Activated T-cell treated with anti-CD3 and anti-CD28 coated beads for 1 hour (primary cell): ENCODE results near the gene SLC5A1.

Experiments
- DNase-seq: peaks from one replicate; pipeline ENCODE4 v3.0.0-alpha.2; 2020; ENCODE audit warnings: low read depth

Gene SLC5A1

DNA sequence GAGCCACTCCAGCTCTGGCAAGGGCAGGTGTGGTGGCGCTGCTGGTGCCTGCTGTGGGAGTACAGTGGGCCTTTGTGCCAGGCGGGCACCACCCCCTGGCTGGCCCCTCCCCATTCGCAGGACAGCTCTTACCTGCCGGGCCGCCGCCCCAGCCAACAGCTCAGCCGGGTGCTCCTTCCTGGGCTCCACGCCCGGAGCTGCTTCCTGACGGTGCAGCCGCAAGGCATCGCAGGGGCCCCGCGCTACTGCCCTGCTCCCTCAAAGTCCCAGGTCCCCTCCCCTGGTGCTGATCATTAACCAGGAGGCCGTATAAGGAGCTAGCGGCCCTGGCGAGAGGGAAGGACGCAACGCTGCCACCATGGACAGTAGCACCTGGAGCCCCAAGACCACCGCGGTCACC, at the start of gene SLC5A1:
SLC5A1 (plus strand) TSS at position 338 of the 400 bp plus-strand sequence; CDS start at position 359, 21 bp downstream.
- no peak for DNase-seq

GRCh38 chr22:31995046-31995445, 48.0 kb upstream of the SLC5A1 start:
- DNase-seq: no peak

DNA sequence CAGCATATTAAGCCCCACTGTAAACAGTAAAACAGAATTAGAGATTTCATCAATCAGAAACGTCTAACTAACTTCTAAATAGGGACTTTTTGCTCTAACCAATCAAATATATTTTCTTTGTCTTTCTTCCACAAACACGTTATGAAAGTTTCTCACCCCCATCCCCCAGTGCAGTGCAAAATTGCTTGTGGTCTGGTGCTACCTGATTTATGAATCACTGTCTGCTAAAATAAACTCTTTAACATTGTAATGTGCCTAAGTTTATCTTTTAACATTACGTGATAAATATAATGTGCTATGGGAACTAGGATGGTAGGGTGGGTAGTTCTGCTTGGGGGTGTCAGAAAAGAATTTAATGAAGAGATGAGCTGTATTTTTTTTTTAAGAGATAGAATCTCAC, 47.3 kb upstream of the SLC5A1 start:
- no peak for DNase-seq

DNA sequence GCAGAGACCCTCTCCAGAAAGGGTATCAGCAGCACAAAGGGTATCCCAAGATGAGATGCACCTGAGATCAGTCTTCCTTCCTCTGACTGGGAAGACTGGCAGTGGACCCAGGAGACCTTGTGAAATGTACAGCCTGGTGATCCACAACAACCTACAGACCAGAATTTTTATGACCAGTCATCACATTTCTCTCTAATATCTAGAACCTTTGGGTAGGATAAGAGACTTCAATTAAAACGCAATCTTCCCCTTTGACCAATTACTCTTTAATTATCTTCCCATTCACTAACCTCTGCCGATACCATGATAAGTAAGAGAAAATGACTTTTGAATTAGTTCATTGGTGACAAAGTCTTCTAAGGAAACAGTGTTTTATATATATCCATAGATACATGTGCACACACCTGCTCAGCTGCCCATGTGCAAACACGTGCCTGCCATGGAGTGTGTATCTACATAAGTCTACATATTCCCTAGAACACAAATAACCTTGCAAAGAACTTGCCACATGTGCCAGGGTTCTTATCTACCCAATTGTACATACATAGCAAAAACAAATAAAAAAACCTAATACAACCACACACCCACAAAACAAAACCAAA, 44.2 kb upstream of the SLC5A1 start:
- no peak for DNase-seq

- DNase-seq: no peak
These were observed 42.9 kb upstream of the SLC5A1 start for GRCh38 chr22:32000181-32000580.

DNA sequence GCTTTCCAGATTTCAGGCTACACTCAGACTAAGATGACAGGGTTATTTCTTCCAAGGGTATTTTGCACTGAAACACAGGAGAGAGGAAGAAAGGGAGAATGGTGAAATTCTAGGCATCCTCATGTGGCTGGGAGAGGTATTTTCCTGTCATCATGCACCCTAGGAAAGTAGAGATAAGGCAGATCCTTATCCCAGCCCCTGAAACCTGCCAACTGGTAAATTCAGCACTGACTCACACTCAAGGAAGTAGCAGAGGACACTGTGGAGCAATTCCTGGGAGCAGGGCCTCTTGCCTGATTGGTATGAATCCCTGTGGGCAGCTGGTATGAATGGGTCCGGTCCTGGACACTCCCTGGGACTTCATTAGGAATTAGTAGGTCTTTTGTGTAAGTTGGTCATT, 37.6 kb upstream of the SLC5A1 start:
- no peak for DNase-seq

GRCh38 chr22:32013200-32013599, 29.9 kb upstream of the SLC5A1 start:
- DNase-seq: no peak

DNA sequence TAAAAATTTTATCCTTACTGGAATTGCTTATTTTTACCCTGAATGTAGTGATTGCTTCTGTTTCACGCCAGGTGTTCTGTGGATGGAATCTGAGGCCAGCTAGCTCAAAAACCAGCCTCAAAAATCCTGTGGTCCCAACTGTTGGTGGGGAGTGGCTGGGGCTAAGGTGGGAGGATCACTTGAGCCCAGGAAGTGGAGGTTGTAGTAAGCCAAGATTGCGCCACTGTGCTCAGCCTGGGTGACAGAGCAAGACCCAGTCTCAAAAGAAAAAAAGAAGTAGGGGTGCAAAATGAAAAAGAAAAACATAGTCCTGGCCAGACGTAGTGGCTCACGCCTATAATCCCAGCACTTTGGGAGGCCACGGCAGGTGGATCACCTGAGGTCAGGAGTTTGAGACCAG, 27.0 kb upstream of the SLC5A1 start:
- no peak for DNase-seq

DNA sequence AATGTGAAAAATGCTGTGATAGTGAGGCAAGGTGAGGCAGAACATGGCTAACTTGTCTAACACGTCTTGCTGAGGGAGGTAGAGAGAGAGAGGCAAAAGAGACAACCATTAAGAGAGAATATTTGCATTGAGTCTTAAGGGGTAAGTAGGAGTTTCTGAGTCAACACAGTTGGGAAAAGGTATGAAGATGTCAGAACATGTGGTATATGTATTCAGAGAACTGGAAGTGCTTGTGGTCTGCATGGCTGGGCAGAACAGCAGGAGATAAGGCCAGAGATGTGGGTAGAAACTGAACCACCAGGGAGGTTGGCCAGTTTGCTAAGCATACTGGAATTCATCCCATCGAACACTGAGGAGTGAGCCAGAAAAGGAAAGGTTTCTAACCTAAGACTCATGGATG, 25.0 kb upstream of the SLC5A1 start:
- DNase-seq: no peak

- no peak for DNase-seq
These were observed 22.9 kb upstream of the SLC5A1 start for GRCh38 chr22:32020117-32020516.

DNA sequence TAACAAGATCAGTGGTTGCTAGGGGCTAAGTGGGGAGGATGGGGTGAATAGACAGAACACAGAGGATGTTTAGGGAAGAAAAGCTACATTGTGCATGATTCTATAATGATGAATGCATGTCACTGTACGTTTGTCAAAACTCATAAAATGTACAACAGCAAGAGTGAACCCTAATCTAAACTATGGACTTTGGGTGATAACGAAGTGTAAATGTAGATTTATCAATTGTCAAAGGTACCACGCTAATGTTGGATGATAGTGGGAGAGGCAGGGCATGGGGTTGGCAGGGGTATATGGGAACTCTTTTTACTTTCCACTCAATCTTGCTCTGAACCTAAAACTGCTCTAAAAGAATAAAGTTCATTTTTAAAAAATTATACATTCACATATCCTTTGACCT, 21.3 kb upstream of the SLC5A1 start:
- no peak for DNase-seq

DNA sequence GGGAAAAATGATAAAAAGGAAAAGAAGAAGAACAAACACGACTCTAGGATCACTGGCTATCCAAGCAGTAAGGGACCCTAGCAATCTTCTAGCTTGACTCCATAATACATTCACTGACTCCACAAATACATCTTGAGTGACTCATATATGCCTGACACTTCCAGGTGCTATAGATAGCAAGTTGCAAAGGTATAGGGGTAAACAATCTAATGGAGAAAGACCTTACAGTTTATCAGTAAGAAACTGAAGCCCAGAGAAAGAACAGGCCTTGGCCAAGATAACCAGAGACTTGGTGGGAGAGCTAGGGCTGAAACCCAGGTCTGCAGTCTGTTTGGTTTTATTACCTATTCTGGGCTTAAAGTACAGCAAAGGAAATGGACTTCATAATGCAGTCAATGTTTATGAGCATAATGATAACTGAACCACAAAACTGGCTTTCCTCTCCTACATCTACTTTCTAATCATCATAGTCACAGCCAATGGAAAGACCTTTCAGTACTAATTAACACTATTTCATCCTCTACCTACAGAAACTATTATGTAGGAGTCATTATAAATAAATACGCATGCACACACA, 19.7 kb upstream of the SLC5A1 start:
- DNase-seq: no peak

DNA sequence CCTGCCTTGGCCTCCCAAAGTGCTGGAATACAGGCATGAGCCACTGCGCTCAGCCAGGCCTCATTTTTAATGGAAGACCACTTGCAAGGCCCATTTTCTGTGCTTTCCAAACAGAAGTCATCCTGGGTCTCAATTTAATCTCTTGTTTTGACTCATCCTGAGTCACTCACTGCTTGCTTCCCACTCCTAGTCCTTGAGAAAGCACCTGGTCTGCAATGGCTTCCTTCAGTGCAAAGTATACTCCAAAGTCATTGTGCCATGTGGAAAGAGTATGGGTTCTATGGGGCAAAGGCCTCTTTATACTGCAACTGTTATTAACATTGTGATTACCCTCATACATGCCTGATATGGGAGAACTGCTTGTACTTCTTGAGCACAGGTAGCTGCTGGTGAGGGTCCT, 18.3 kb upstream of the SLC5A1 start:
- DNase-seq: no peak

- no peak for DNase-seq
These were observed 12.4 kb upstream of the SLC5A1 start for GRCh38 chr22:32030518-32031247.

- no peak for DNase-seq
These were observed 11.6 kb upstream of the SLC5A1 start for GRCh38 chr22:32031466-32031865.

- DNase-seq: no peak
These were observed 8.8 kb upstream of the SLC5A1 start for GRCh38 chr22:32034275-32034674.

DNA sequence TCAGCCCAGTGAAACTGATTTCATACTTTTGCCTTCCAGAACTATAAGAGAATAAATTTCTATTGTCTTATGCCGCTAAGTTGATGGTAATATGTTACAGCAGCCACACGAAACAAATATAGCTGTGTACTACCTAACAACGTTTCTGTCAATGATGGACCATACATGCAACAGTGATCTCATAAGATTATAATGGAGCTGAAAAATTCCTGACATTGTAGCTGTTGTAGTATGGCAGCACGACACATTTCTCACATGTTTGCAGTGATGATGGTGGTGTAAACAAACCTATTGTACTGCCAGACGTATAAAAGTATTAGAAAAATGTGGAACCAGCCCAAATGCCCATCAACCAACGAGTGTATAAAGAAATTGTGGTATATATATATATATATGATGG, 5.8 kb upstream of the SLC5A1 start:
- DNase-seq: no peak

DNA sequence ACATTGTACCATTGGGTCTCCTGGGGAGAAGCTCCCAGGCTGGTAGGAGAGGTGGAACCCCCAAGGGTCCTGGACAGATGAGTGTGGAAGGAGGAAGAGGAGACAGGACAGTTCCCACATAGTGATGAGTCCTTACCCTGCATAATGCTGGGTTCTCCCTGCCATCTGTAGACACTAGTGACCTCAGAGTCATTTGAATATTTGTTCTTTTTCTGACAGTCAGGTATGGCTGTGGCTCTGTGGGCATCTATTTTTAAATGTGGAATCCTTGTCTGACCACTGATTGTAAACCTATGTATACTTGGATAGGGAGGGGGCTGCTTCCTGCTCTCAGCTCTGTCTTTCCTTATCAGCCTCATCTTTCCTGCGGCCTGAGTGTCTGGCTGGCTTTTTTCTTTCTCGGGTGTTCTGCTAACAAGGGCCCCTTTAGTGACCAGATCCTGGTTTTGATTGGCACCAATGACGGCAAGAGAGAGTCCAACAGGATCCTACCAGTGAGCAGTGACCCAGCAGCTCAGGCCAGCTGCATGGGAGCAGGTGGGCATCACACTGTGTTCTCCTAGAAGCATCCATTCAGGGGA, 2.6 kb upstream of the SLC5A1 start:
- DNase-seq: no peak

DNA sequence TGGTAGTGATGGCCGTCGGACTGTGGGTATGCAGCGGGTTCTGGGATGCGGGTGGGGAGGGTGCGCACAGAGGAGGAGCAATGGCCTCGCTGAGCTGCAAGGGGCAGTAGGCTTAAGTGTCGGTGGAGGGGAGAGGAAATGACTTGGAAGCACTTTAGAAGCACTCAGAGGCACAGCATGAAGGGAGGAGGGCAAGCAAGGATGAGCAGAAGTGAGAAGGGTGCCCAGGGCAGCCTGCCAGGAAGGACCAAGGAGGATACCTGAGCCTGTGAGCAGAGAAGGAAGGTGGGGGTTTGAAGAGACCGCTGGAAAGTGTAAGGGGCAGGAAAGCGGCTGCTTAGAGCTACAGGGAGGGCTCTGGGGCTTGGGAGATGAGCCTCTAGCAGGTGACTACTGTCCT, 330 bp downstream of the SLC5A1 start:
- DNase-seq: no peak

DNA sequence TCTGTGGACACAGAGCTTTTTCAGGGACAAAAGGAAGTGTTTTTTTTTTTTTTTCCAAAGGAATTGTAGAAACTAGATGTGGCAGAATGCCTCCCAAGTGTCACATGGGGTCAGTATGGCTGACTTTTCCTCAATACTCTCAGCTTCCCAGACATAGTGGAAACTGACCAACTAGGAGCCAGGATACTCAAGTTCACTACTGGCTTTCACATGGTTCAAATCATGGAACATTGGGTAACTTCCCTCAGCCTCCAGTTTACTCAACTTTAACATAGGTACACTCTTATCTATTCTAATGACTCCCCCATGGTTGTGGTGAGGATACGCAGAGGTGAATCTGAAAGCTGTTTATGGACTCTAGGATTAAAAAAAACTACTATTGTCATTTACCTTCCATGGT, 1.4 kb downstream of the SLC5A1 start:
- no peak for DNase-seq

DNA sequence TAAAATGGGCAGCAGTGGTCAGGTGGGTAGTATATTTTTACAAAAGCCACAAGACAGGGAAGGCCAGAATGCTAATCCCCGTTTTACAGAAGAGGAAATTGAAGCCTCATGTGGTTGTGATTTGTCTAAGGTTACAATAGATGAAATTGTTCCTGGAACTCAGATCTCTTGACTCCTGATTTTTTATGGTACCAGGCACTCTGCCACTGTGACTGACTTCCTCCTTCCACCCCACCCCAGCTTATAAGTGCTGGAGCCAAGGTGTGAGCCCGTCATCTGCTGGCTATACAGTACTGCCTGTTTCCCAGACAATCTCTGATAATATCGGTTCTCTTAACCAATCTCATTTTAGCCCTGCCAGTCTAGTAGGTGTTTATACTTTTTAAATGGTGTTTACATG, 1.9 kb downstream of the SLC5A1 start:
- DNase-seq: no peak

DNA sequence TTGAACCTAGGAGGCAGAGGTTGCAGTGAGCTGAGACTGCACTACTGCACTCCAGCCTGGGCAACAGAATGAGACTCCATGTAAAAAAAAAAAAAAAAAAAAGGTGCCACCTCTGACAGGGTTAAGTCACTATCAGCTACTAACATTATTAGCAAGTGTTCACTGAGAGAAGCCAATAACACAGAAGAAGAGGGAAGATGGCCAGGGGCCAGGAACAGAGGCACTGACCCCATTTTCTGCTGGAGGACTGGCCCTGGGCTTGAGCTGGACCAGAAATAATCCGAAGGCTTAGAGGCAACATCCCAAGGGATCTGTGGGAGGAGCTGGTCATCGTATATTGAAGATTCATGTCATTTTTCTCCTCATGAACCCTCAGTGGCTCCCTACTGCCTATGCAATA, 5.0 kb downstream of the SLC5A1 start:
- no peak for DNase-seq
